Amygdala (tissue), 56 donors: ENCODE data around the gene THSD7B.
"Not testable (repeated sequence)": the region's sequence is repeated elsewhere in the genome, so short reads cannot be mapped to it uniquely, and the experiment has no call there.

Source experiments
- DNase-seq, 56 donors: peaks; one replicate each; lab custom pipeline; 2025; lab: John Stamatoyannopoulos, UW

The THSD7B gene

DNA sequence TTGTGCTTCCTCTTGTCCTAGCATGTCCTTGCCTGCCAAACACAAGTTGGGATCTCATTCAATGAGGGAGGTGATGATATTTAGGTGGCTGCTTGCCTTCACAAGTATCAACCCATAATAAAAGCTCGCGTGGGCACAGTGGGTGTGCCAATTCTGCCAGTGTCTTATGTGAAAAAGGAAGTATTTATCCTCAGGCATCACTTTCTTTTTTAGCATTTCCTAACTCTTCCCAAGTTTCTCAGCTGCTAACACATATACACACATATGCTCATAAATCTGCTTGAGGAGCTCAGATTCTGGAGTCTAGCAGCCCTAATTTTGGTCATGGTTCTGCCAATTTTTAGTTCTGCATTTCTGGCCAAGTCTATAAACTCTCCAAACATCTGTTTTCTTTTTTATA is 879.4 kb downstream of the THSD7B start:
- peak in 6 of 56 donors; percentile 1 to 25 (median 6) for DNase-seq

DNA sequence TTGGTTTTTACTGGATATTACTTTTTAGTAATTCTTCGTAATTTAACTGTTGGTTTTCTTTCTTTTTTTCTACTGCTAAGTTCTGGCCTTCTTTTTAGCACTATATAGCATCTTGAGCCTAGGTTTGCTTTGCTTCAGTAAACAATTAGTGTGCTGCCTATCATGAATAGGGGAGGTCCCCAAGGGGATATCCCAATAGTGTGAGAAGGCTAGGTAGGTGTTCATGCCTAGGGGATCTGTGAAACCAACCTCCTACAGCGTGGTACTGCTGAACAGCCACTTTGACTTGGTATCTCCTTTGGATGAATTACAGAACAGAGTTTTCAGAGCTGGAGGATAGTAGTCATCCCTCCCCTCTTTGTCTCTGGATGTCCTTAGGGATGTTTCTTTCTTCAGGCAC is 888.7 kb downstream of the THSD7B start:
- no peak for DNase-seq

DNA sequence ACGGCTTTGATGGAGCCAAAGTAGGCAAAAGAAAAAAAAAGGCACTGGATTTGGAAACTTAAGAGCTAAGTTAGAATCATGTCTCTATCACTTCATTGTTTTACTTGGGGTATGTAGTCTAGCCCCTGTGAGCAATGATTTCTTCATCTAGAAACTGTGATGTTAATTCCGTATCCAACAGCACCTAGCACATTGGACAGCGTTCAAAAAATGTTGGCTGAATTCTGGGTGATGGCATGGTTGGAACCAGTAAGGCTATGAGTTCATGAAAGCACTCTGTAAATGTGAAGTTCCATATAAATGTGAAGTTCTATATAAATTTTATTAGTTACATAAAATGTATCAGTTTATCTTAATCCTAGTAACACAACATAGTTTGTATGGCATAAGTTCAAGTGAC is 890.5 kb downstream of the THSD7B start:
- DNase-seq, result no peak

DNA sequence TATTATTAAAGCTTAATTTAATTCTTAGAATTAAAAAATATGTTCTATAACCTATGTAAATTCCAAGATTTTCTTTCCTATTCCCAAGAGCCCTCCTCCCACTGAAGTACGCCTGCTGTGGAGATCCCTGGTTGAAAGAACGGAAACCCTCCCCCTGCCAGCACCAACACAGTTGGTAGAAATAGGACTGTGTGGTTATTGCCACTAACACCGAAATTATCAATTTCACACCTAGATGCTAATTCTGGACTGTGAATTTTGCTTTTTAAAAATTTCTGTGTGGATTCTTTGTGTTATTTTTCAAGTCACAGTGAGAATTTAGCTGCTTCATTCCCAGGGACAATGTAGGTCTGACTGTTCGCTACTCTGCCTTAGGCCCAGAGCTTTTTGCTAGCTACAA is 893.1 kb downstream of the THSD7B start:
- DNase-seq, result no peak

DNA sequence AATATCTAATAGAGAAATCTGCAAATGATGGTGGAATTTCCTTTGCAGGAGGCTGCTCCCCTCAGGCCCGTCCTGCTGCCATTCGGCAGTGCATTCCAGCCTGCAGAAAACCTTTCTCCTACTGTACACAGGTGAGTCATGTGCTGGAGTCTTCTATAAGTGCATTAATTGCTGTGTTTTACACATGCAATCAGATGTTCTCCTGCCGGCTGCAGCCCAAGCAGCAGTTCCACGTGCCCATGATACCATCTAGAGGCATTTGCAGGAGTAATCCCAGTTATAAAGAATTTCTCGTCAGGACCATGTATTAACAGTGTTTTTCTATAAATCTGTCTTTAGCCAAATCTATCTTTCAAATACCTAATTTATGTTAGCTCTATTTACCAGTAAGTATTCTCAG is 894.3 kb downstream of the THSD7B start:
- peak in 4 of 56 donors; percentile 2 to 26 (median 10) for DNase-seq

DNA sequence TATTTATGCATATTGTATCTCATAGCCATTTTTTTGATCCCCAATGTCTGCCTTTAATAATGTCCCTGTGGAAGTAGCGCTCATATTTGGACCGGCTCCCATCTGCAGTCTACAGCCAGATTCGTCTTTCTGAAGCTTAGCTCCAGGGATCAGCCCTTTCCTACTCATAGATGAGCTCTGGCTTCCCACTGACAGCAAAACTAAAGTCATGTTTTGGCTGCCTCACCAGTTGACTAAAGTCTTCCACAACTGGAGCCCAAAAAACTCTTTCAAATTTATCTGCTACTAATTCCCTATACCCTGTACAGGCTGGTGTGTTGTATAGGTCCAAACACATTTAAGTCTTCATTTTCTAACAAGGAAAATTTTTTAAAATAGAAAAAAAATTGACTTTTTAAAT is 904.8 kb downstream of the THSD7B start:
- DNase-seq, result no peak

DNA sequence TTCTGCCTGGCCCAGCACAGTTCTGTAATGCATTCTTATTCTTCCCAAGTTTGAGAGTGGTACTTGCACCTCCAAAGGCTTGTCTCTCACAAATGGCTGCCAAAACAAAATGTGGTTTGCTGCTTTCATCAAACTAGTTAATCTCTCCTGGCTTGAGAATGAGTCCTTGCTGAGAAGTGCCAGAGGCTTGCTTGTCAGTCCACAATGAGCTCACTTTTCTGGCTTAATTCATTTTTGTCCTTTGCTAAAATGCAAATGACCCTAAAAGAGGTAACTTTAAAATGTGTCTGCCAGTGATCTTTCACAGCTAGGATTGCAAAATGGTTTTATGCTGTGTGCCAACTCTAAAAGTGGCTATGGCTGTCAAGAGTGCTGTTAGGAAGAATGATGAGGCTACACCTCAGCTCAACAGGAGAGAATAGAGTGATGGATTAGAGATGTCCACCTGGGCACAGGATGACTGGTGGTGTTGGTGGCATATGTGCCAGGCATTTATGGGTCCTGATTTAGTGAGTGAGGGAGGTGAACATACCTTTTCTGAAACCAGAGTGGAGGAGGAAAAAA is 907.7 kb downstream of the THSD7B start:
- no peak for DNase-seq

DNA sequence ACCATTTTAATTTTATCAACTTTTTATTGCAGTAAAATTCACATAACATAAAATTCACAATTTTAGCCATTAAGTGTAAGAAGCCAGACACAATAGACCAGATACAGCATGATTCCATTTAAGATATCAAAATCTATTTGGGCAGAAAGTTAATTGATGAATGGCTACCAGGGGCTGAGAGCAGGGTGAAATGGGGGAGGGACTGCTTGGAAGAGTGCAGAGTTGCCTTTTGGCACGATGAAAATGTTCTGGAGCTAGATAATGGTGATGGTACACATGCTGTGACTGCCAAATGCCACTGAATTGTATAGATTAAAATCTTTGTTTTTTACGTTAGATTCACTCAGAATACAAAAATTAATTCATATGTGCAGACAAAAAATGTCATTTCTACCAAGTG is 909.6 kb downstream of the THSD7B start:
- DNase-seq, result no peak

DNA sequence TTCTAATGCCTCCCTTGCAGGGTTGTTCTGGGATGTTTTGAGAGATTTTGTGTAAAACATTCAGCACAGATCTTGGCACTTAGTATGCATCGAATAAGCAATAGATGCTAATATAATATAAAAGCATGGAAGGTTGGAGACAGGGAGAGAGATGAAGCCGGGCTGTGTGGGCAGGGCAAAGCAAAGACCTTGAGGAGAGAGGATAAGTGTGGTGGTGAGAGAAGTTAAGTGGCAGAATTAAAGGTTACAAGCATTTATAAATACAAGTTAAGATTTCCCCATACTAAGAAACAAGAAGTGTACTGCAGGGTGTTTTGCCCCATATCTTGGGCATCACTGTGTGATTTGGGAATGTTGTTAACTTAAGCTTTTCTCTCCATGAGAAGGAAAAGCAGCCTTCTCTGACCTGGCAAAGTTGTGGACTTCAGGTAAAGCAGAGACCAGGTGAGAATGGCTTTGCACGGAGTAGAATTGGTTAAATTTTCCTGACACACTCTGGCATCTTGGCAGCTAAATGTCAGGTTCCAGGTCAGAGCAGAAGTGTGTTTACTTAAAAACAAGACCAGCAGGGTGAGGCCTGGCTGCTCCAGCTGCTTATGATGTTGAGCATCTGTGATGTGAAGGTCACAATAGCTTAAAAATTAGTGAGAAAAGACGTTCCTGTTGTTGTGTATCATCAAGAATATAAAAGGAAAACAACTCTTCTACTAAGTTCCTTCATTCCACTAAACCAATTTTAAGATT is 910.4 kb downstream of the THSD7B start:
- no peak for DNase-seq

DNA sequence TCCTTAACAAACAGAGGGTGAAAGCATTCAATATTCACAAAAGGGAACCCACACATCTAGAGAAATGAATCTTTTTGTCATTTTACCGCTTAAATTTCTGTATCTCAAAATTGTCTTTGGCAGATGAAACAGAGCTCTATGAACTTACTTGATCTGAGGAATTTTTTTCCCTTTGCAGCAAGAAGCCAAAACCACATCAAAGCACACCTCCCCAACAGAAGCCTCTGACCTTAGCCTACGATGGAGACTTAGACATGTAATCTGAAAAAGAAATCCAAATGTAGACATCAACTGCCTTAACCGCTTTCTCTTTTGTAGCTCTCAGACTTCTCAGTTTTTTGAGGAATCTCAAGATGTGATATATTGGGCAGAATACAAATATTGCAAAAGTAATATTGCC is 911.0 kb downstream of the THSD7B start:
- no peak for DNase-seq

DNA sequence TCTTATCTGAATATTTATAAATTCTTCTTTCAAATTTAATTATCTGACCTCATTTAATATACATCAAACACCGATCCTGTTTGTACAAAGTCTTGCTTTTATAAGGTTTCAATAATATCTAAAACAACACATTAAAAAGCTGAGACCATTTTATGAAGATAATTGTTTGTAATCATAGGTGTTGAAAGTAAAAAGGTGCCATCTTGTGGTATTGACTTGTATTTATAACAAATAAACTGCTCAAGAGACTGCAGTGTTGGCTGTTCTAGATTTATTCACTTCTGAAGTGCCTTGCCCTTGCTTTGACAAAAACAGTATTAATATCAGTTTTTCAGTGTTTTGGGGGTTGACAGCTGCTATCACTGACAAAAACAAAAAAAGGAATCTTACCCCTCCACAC is 912.1 kb downstream of the THSD7B start:
- DNase-seq, result no peak

DNA sequence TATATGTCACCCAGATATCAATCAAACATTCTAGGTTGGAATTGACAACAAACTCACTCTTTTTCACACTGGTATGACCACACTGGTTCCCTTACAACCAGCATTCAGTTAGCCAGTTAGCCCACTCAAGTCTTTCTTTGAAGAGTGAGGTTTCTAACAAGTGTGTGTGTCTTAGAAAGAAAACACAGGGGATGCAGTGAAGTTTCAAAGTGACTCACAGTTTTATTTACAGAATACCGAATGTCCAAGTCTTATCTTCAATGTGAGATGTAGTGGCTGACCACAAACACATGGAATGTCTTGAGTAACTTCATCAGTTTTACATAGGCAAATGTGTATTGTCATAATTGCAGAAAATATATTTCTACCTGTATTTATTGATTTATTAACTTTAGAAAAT is 924.2 kb downstream of the THSD7B start:
- DNase-seq, result no peak

DNA sequence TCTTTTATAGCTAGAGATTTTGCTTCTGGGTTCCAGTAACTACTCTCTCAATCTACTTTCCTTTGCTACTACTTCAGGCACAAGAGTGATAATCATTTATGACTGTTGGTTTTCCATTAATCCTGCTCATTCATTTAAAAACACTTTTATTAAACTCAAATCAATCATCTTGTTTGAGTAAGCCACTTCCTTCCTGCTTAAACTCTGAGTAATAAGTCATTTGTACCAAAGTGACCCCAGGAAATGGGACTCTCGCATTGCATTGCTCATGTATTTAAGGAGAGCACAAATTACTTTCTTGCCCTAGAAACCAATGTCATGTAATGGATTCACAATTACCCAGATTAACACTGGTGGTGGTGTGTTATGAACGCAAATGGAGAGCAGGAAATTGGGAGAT is 928.2 kb downstream of the THSD7B start:
- DNase-seq, result no peak

DNA sequence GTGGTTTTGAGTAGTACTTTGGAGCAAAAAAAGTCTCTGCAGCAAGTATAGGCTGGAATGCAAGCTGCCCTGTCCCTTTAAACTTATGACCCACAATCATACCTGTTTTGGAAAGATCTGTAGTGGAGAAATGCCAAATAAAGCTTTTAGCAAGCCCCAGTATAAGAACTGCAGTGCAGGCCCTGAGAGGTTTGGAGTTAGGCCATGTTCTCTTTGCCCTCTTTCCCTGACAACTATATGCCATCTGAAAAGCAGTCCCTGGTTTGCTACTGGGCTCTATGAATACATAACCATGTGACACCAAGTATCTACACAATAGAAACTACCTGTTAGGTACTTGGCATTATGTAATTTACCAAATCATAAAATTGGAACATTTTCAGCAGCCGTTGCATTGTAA is 931.6 kb downstream of the THSD7B start:
- DNase-seq, result no peak

DNA sequence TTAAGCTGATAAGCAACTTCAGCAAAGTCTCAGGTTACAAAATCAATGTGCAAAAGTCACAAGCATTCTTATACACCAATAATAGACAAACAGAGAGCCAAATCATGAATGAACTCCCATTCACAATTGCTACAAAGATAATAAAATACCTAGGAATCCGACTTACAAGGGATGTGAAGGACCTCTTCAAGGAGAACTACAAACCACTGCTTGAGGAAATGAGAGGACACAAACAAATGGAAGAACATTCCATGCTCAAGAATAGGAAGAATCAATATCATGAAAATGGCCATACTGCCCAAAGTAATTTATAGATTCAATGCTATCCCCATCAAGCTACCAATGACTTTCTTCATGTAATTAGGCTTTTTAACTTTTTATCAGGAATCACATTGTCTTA is 934.9 kb downstream of the THSD7B start:
- not testable (repeated sequence) for DNase-seq

DNA sequence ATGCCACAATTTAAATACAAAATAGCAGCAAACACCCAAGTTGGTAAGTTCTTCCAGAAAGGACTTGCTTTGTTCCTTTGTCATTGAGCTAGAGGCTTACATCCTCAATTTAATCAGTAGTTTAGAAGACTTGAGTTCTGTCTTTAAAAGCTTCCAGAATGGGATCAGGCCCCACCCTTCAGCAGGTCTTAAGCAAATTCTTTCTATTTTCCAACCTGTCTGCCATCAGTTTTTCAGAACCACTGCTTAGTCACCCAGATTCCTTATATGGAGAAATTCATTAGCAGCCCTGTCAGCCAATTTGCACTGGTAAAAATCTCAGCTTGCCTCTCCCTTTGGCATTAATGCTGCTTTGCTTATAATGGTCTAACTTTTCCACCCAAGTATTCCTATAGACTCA is 935.3 kb downstream of the THSD7B start:
- DNase-seq, result no peak

DNA sequence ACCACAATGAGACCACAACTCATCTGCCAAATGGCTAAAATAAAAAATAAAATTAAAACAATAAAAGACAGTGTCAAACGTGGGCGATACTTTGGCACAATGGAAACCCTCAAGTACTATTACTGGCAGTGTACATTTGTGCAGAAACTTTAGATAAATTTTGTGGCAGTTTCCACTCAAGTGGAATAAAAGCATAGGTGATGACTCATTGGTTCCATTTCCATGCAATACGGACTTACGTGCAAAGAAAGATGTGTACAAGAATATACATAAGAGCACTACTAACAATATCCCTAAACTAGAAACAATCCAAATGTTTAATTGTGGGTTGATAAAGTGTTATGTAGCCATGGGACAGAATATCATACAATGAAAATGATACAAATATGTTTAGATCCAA is 940.0 kb downstream of the THSD7B start:
- no peak for DNase-seq

DNA sequence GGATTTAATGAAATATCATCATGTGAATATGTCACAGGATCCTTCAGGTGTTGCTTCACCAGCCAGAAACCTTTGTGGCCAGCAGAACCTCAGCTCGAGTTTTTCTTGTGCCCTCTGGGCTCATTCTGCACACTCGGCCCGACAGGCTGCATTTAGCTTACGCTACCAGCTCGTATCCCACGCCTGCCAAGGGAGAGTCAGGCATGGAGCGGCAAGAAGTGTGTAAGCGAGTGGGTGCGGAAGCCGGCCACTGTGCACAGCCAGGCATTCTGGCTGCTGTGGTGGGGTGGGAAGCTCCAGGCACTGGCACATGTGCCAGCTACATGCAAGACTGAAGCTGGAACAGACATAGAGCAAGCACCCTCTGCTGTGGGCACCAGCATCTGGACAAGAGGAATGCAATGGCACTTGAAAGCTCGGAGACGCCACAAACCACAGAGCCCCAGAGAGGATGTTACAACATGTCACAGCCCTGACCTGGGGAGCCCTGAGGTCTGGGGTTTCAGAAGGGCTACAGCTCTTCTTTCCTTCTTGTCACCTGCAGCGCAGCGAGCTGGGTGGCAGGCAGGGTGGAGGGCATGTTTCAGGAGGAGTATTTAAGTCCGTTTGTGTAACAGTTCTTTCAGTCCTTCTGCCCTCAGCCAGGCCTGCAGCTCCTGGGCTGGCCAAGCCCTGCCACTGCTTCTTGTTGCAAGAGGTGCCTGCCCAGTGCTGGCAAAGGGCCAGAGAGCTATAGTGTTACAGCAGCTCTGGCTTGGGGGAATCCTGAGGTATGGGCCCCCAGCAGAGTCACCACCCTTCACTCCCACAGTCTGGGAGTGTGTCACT is 941.7 kb downstream of the THSD7B start:
- peak in 3 of 56 donors; percentile 6 to 8 (median 8) for DNase-seq

DNA sequence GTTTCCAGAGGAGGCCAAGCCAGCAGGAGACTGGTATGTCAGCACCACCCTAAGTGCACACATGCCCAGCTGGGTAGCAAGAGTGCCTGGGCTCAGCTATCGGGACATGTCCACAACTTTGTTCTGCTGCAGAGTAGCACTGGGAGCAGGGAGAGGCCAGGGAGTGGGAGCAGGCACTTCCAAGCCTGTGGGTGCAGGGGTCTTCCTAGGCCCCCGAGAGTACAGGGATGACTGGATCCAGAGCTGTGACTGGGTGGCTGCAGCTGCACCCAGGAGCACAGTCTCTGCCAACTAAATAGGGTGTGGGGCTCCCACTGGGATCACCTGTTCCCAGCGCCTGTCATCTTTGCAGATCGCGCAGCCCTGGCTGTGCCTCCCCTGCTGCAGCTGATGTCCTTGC is 943.0 kb downstream of the THSD7B start:
- no peak for DNase-seq

DNA sequence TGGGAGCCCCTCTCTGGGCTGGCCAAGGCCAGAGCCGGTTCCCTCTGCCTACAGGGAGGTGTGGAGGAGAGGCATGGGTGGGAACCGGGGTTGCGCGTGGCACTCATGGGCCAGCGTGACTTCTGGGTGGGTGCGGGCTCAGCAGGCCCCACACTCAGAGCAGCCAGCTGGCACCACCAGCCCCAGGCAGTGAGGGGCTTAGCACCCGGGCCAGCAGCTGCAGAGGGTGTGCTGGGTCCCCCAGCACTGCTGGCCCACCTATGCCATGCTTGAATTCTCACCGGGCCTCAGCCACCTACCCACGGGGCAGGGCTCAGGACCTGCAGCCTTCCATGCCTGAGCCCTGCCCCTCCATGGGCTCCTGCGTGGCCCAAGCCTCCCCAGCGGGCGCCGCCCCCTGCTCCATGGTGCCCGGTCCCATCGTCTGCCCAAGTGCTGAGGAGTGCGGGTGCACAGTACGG is 950.4 kb downstream of the THSD7B start:
- no peak for DNase-seq

DNA sequence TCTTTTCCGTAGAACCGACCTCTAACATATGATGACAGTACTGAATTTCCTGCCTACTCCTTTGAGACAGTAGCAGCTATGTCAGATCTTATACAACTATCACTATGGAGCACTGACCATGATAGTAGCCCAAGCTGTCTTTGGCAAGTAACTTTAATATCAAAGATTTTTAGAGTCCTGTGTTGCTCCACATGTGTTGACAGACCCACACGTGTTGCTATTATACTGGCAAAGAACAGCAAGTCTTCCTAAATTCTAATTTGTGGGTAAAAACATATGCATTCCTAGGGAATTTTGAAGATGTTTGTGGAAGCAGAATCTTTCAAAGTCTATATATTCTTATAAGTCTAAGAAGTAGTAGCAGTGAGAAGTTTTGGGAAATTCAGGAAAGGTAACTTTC is 953.4 kb downstream of the THSD7B start:
- no peak for DNase-seq

DNA sequence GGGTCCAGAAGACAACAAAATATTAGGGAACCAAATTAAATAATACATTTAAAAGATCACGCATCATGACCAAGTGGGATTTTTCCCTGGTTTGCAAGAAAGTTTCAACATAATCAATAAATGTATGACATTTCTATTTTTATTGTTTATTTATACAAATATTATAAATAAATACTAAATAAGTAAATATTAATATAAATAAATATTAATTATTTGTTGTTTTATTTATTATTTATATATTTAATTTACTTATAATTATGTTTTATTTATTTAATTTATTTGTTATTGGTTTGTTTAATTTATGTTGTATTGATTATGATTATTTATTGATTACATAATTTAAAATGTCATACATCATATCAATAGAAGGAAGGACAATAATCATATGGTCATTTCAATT is 956.4 kb downstream of the THSD7B start:
- no peak for DNase-seq
